Mucosa of rectum (tissue), 2 donors: ENCODE measurements around the gene CFC1B.
"Not testable (repeated sequence)": the region's sequence is repeated elsewhere in the genome, so short reads cannot be mapped to it uniquely, and the experiment has no call there.

Experiments
- H3K27ac ChIP-seq, 2 donors: one replicate each; pipeline ENCODE4 v1.7.0; 2013; ENCODE audit warnings: inconsistent platforms in 2 of 2, low read depth in 2 of 2, low read length in 2 of 2
- H3K27me3 ChIP-seq, 2 donors: one replicate each; pipeline ENCODE4 v1.7.0; 2013; ENCODE audit warnings: low read length in 2 of 2; ENCODE audit not compliant: control insufficient read depth in 2 of 2, insufficient read depth in 2 of 2
- H3K36me3 ChIP-seq, 2 donors: one replicate each; pipeline ENCODE4 v1.7.0; 2013; ENCODE audit warnings: low read length in 2 of 2; ENCODE audit not compliant: control insufficient read depth in 2 of 2, insufficient read depth in 2 of 2
- H3K4me1 ChIP-seq, 2 donors: one replicate each; pipeline ENCODE4 v1.7.0; 2013; ENCODE audit warnings: low read length in 2 of 2, mild to moderate bottlenecking in 1 of 2; ENCODE audit not compliant: control insufficient read depth in 2 of 2, insufficient read depth in 2 of 2
- H3K4me3 ChIP-seq, 2 donors: one replicate each; pipeline ENCODE4 v1.7.0; 2013; ENCODE audit warnings: low read length in 2 of 2
- H3K9ac ChIP-seq, 2 donors: one replicate each; pipeline ENCODE4 v1.7.0; 2013; ENCODE audit warnings: low read length in 2 of 2, low read depth in 1 of 2, mild to moderate bottlenecking in 1 of 2
- H3K9me3 ChIP-seq, 2 donors: one replicate each; pipeline ENCODE4 v1.7.0; 2013; ENCODE audit warnings: low read length in 2 of 2; ENCODE audit not compliant: control insufficient read depth in 2 of 2
- donor health status: healthy.
- donor health status: Normal muscosa, but diverticular disease.

Gene CFC1B

DNA sequence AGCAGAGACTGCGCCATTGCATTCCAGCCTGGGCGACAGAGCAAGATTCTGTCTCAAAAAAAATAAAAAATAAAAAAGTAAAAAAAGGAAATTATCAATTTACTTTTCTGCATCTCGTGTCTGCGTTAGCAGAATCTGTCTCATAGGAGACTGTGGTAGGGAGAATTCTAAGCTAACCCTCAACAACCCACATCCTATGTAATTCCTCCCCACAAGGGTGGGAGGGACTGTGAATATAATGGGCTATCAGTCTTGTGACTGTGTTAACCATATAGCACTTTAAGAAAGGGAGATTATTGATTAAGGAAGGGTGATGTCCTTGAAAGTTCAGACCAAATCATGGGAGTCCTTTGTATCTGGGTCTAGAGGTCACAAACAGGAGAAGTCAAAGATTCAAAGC is 45.1 kb downstream of the CFC1B start:
- not testable (repeated sequence) for H3K9me3 ChIP-seq, H3K4me1 ChIP-seq, H3K4me3 ChIP-seq, H3K36me3 ChIP-seq, H3K9ac ChIP-seq, H3K27me3 ChIP-seq, H3K27ac ChIP-seq

GRCh38 chr2:130571929-130572328 is 50.9 kb downstream of the CFC1B start:
- not testable (repeated sequence) for H3K9me3 ChIP-seq, H3K4me1 ChIP-seq, H3K27me3 ChIP-seq, H3K36me3 ChIP-seq, H3K4me3 ChIP-seq, H3K9ac ChIP-seq, H3K27ac ChIP-seq

DNA sequence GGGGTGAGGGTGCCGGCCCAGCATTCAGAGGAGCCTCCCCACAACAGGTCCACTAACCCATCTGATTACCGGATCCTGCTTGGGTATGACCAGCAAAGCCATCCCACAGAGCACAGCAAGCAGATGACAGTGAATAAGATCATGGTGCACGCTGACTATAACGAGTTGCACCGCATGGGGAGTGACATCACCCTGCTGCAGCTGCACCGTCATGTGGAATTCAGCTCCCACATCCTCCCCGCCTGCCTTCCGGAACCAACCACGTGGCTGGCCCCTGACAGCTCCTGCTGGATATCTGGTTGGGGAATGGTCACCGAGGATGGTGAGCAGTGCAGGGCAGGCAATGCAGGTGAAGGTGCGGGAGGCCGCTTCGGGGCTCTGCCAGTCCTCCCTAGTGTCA is 53.2 kb downstream of the CFC1B start:
- not testable (repeated sequence) for H3K36me3 ChIP-seq, H3K9ac ChIP-seq, H3K27ac ChIP-seq, H3K4me1 ChIP-seq, H3K9me3 ChIP-seq, H3K27me3 ChIP-seq, H3K4me3 ChIP-seq

DNA sequence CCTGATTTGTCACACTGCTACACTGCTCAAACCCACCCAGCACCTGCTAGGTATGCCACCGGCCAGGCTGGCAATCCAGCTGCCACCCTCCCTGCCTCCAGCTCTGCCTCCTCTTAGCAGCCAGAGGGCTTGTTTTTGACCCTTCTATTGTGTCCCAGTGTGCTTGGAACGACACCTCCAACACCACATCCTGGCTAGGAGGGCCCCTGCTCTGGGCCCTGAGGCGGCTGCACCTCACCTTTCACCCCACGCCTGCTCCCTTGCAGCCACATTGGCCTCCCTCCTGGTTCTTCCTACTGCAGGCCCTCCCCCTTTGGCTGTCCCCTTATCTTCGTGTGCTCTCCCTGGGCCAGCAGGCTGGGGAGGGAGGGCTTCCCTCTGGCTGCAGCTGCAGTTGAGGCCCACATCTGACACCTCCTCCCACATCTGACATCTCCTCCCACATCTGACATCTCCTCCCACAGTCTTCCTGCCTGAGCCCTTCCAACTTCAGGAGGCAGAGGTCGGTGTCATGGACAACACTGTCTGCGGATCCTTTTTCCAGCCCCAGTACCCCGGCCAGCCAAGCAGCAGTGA is 55.3 kb downstream of the CFC1B start:
- H3K36me3 ChIP-seq, H3K4me1 ChIP-seq, H3K9me3 ChIP-seq, H3K27me3 ChIP-seq, H3K27ac ChIP-seq, H3K4me3 ChIP-seq, H3K9ac ChIP-seq: not testable (repeated sequence)

DNA sequence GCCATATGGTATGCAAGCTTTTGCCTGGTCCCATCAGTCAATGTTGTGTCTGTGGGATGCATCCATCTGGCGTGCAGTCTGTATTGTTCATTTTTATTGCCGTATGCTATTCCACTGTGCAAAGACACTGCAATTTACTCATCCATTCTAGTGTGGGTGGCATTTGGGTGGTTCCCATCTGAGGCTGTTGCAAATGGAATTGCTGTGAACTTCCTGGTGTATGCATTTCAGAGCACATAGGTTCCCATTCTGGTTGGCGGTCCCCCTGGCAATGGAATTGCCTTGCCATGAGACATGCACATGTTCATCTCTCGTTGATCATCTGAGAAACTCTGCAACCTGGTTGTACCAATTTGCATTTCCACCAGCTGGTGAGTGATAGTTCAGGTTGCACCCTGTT is 56.5 kb downstream of the CFC1B start:
- not testable (repeated sequence) for H3K36me3 ChIP-seq, H3K4me3 ChIP-seq, H3K27ac ChIP-seq, H3K9ac ChIP-seq, H3K27me3 ChIP-seq, H3K9me3 ChIP-seq, H3K4me1 ChIP-seq
